Loucy (cell line): ENCODE results near the gene SIK3.

Source experiments
- H2AFZ ChIP-seq: fragments of 200-600 bp; sonication (generic); 2 replicates; pipeline ENCODE4 v1.6.0; 2016; ENCODE audit warnings: antibody characterized with exemption, mild to moderate bottlenecking, low read length, moderate library complexity
- H3F3A ChIP-seq: fragments of 200-600 bp; 2 replicates; pipeline ENCODE4 v1.6.0; 2016; ENCODE audit warnings: antibody characterized with exemption, low read depth, mild to moderate bottlenecking
- H3K27me3 ChIP-seq: fragments of 200-600 bp; sonication (generic); 2 replicates; pipeline ENCODE4 v1.6.1; 2014; ENCODE audit warnings: low read length, mild to moderate bottlenecking; ENCODE audit not compliant: insufficient read depth, poor library complexity, severe bottlenecking
- H3K36me3 ChIP-seq: fragments of 200-600 bp; sonication (generic); 2 replicates; pipeline ENCODE4 v1.6.1; 2016; ENCODE audit warnings: low read length; ENCODE audit not compliant: insufficient read depth
- H3K4me1 ChIP-seq: fragments of 200-600 bp; sonication (generic); 2 replicates; pipeline ENCODE4 v1.5.1; 2014; ENCODE audit warnings: low read length, mild to moderate bottlenecking; ENCODE audit not compliant: insufficient read depth, poor library complexity, severe bottlenecking
- H3K4me2 ChIP-seq: fragments of 200-600 bp; sonication (generic); 2 replicates; pipeline ENCODE4 v1.6.0; 2014; ENCODE audit warnings: antibody characterized with exemption, low read length, low read depth, mild to moderate bottlenecking; ENCODE audit not compliant: poor library complexity, severe bottlenecking
- H3K4me3 ChIP-seq: fragments of 200-600 bp; sonication (generic); 2 replicates; pipeline ENCODE4 v1.5.1; 2014; ENCODE audit warnings: low read length, mild to moderate bottlenecking, mixed read lengths; ENCODE audit not compliant: poor library complexity, severe bottlenecking
- H3K79me2 ChIP-seq: fragments of 200-600 bp; sonication (generic); 2 replicates; pipeline ENCODE4 v1.6.1; 2014; ENCODE audit warnings: low read length; ENCODE audit not compliant: insufficient read depth
- H3K9ac ChIP-seq: fragments of 200-600 bp; sonication (generic); 2 replicates; pipeline ENCODE4 v1.6.0; 2014; ENCODE audit warnings: mild to moderate bottlenecking, low read depth, low read length, moderate library complexity; ENCODE audit not compliant: poor library complexity, severe bottlenecking
- H3K9me2 ChIP-seq: fragments of 200-600 bp; sonication (generic); replicated peaks from 2 replicates; pipeline ENCODE4 v1.6.1; 2016; ENCODE audit warnings: low read depth, low read length, mixed read lengths
- H3K9me3 ChIP-seq: fragments of 200-600 bp; sonication (generic); 2 replicates; pipeline ENCODE4 v1.6.1; 2014; ENCODE audit warnings: mild to moderate bottlenecking, antibody characterized with exemption, low read length, low read depth; ENCODE audit not compliant: insufficient read depth
- H4K20me1 ChIP-seq: fragments of 200-600 bp; sonication (generic); 2 replicates; pipeline ENCODE4 v1.6.0; 2014; ENCODE audit warnings: antibody characterized with exemption, low read length, mild to moderate bottlenecking; ENCODE audit not compliant: insufficient read depth, poor library complexity, severe bottlenecking
- CTCF ChIP-seq: fragments of 200-600 bp; sonication (generic); conservative IDR thresholded peaks from 2 replicates; pipeline ENCODE4 v1.5.1; 2014; ENCODE audit warnings: mild to moderate bottlenecking, antibody characterized with exemption, low read length
- EZH2phosphoT487 ChIP-seq: fragments of 200-600 bp; IDR thresholded peaks from 2 replicates; pipeline ENCODE4 v1.6.1; 2018; ENCODE audit warnings: antibody characterized with exemption, mild to moderate bottlenecking, moderate library complexity, borderline replicate concordance

SIK3 gene

GRCh38 chr11:116860303-116860702, 237.9 kb downstream of the SIK3 start:
- Histone ChIP-seq H3K9me3 (no peaks in the 10 kb centered on the region), H3F3A (no peaks in the 10 kb centered on the region), H3K36me3 (peaks cover 57% of the 10 kb centered on the region; the same call in 1 of the 2 replicates), H3K9ac (no peak overlapping the region), H3K27me3 (no peaks in the 10 kb centered on the region), H3K4me1 (peaks cover 30% of the 10 kb centered on the region), H2AFZ (no peak overlapping the region), H3K79me2 (no peaks in the 10 kb centered on the region), H3K4me3 (no peak overlapping the region), H4K20me1 (no peaks in the 10 kb centered on the region), H3K9me2 (no peaks in the 10 kb centered on the region), H3K4me2 (no peak overlapping the region)
- TF ChIP-seq CTCF (no peak), EZH2phosphoT487 (no peak)

- no peak overlapping the region for H2AFZ ChIP-seq
- no peaks in the 10 kb centered on the region for H3K79me2 ChIP-seq
- no peaks in the 10 kb centered on the region for H3K9me2 ChIP-seq
- H3F3A ChIP-seq, result peaks cover 5% of the 10 kb centered on the region; the same call in 1 of the 2 replicates
- no peaks in the 10 kb centered on the region for H4K20me1 ChIP-seq
- TF ChIP-seq CTCF, result no peak
- TF ChIP-seq EZH2phosphoT487, result no peak
- no peak overlapping the region for H3K9ac ChIP-seq
- H3K4me3 ChIP-seq, result no peak overlapping the region
- H3K9me3 ChIP-seq, result no peaks in the 10 kb centered on the region
- H3K36me3 ChIP-seq, result peaks cover 46% of the 10 kb centered on the region; the same call in 1 of the 2 replicates
- no peaks in the 10 kb centered on the region for H3K27me3 ChIP-seq
- H3K4me2 ChIP-seq, result no peak overlapping the region
- H3K4me1 ChIP-seq, result peaks cover 41% of the 10 kb centered on the region
Observed at GRCh38 chr11:116859175-116859574, 239.1 kb downstream of the SIK3 start.

- Histone ChIP-seq H3K9me2 (no peaks in the 10 kb centered on the region), H3K79me2 (no peaks in the 10 kb centered on the region), H3K27me3 (no peaks in the 10 kb centered on the region), H3F3A (peaks cover 10% of the 10 kb centered on the region), H3K9ac (no peak overlapping the region), H4K20me1 (no peaks in the 10 kb centered on the region), H3K36me3 (peaks cover 37% of the 10 kb centered on the region; the same call in 1 of the 2 replicates), H3K4me1 (peaks cover 52% of the 10 kb centered on the region), H3K4me2 (no peak overlapping the region), H3K9me3 (no peaks in the 10 kb centered on the region), H2AFZ (no peak overlapping the region), H3K4me3 (no peak overlapping the region)
- no peak for TF ChIP-seq CTCF
- TF ChIP-seq EZH2phosphoT487, result no peak
Observed at GRCh38 chr11:116857936-116858335, 240.3 kb downstream of the SIK3 start.
